ENCODE results near the gene AGO3.

AGO3 gene

GRCh38 chr1:36111151-36111550, 180.2 kb downstream of the AGO3 start:
- H3K4me3 ChIP-seq (ENCODE audit: low read depth, low read length), result no peak overlapping the region
- TF ChIP-seq CTCF (IDR thresholded peaks at IDR 0.05; ENCODE audit: insufficient read depth, low read length, missing control alignments), result no peak
- ChIA-PET CTCF (interaction anchor here (0.7 to 3.6 kb wide), 6 partner anchors 11 to 77 kb away, joined by 3 to 15 read pairs (median 5); partner anchors contain the start of gene TRAPPC3), POLR2A (no interaction called here)
- DNase-seq (ENCODE audit: low read depth, low spot score), result no peak

GRCh38 chr1:36112823-36113222, 181.9 kb downstream of the AGO3 start:
- ChIA-PET POLR2A (no interaction called here), CTCF (interaction anchor here (1.1 to 9.4 kb wide), 4 partner anchors 13 to 75 kb away, joined by 3 to 158 read pairs (median 50); partner anchors contain the start of gene TRAPPC3)
- no peak for DNase-seq (ENCODE audit: low read depth, low spot score)
- no peak overlapping the region for H3K4me3 ChIP-seq (ENCODE audit: low read depth, low read length)
- TF ChIP-seq CTCF (IDR thresholded peaks at IDR 0.05; ENCODE audit: insufficient read depth, low read length, missing control alignments), result no peak

- no peak overlapping the region for H3K4me3 ChIP-seq (ENCODE audit: low read depth, low read length)
- POLR2A ChIA-PET, result interaction anchor here (0.6 to 2.0 kb wide), 3 partner anchors 19 to 43 kb away, joined by 3 to 15 read pairs (median 4); no protein-coding TSS in a partner anchor
- DNase-seq (ENCODE audit: low read depth, low spot score), result no peak
- CTCF ChIA-PET, result interaction anchor here (2.3 to 9.4 kb wide), 3 partner anchors 15 to 74 kb away, joined by 10 to 158 read pairs (median 84); no protein-coding TSS in a partner anchor
- TF ChIP-seq CTCF (IDR thresholded peaks at IDR 0.05; ENCODE audit: insufficient read depth, low read length, missing control alignments), result no peak
Measured at GRCh38 chr1:36114371-36114770, 183.5 kb downstream of the AGO3 start.

- peak; percentile 55 for DNase-seq (ENCODE audit: low read depth, low spot score)
- CTCF ChIA-PET, result interaction anchor here (0.8 to 9.4 kb wide), 6 partner anchors 16 to 185 kb away, joined by 3 to 158 read pairs (median 8); partner anchors contain the start of gene TRAPPC3
- TF ChIP-seq CTCF (IDR thresholded peaks at IDR 0.05; ENCODE audit: insufficient read depth, low read length, missing control alignments), result no peak
- H3K4me3 ChIP-seq (ENCODE audit: low read depth, low read length), result 0 out of 2 replicates have a peak overlapping the region, but pooled peaks have one; percentile 1
- POLR2A ChIA-PET, result interaction anchor here (0.6 to 2.0 kb wide), 4 partner anchors 18 to 76 kb away, joined by 3 to 15 read pairs (median 4); partner anchors contain the start of gene TRAPPC3
Measured at GRCh38 chr1:36115200-36115669, 184.3 kb downstream of the AGO3 start.

- POLR2A ChIA-PET, result interaction anchor here (0.6 to 2.0 kb wide), 4 partner anchors 17 to 75 kb away, joined by 3 to 15 read pairs (median 4); partner anchors contain the start of gene TRAPPC3
- no peak for DNase-seq (ENCODE audit: low read depth, low spot score)
- H3K4me3 ChIP-seq (ENCODE audit: low read depth, low read length), result no peak overlapping the region
- CTCF ChIA-PET, result interaction anchor here (0.8 to 9.4 kb wide), 7 partner anchors 9 to 184 kb away, joined by 3 to 158 read pairs (median 10); partner anchors contain the start of gene TRAPPC3
- no peak for TF ChIP-seq CTCF (IDR thresholded peaks at IDR 0.05; ENCODE audit: insufficient read depth, low read length, missing control alignments)
Measured at GRCh38 chr1:36115931-36116330, 185.0 kb downstream of the AGO3 start.

GRCh38 chr1:36116901-36117300, 186.0 kb downstream of the AGO3 start:
- H3K4me3 ChIP-seq (ENCODE audit: low read depth, low read length), result no peak overlapping the region
- ChIA-PET POLR2A (no interaction called here), CTCF (interaction anchor here (1.6 to 9.4 kb wide), 6 partner anchors 10 to 183 kb away, joined by 4 to 158 read pairs (median 16); partner anchors contain the start of gene TRAPPC3)
- TF ChIP-seq CTCF (IDR thresholded peaks at IDR 0.05; ENCODE audit: insufficient read depth, low read length, missing control alignments), result no peak
- no peak for DNase-seq (ENCODE audit: low read depth, low spot score)
